Fibroblast of the conjunctiva (primary cell): ENCODE data around the gene RASSF7.
A peak's percentile ranks its signal among the peaks of the same experiment; 100 is the strongest.
"Not testable (repeated sequence)": the region's sequence is repeated elsewhere in the genome, so short reads cannot be mapped to it uniquely, and the experiment has no call there.

Source experiments
- DNase-seq: peaks from one replicate; pipeline ENCODE4 v3.0.0-alpha.2; 2010; ENCODE audit warnings: low read depth

Gene RASSF7

GRCh38 chr11:567011-567628 is 6.3 kb downstream of the RASSF7 start:
- no peak for DNase-seq

- DNase-seq, result no peak
Observed at GRCh38 chr11:567629-568292, 7.0 kb downstream of the RASSF7 start.

GRCh38 chr11:568306-569157 is 7.8 kb downstream of the RASSF7 start:
- peak; percentile 68 for DNase-seq

- no peak for DNase-seq
Observed at GRCh38 chr11:569158-569885, 8.6 kb downstream of the RASSF7 start.

GRCh38 chr11:571802-572185 is 11.0 kb downstream of the RASSF7 start:
- DNase-seq, result no peak

GRCh38 chr11:573146-573759 is 12.5 kb downstream of the RASSF7 start:
- no peak for DNase-seq

GRCh38 chr11:574031-574570 is 13.3 kb downstream of the RASSF7 start:
- not testable (repeated sequence) for DNase-seq

GRCh38 chr11:574632-575312 is 14.0 kb downstream of the RASSF7 start:
- no peak for DNase-seq

- DNase-seq, result no peak
Observed at GRCh38 chr11:575313-575995, 14.7 kb downstream of the RASSF7 start.

- peak; percentile 88 for DNase-seq
Observed at GRCh38 chr11:575996-576768, 15.4 kb downstream of the RASSF7 start, which contains the start of gene PHRF1. Gene PHRF1, plus strand, starts transcription at chr11:576470. Its CDS starts 5,043 bp downstream, at chr11:581513.

GRCh38 chr11:576811-577610 is 16.2 kb downstream of the RASSF7 start:
- DNase-seq, result no peak

GRCh38 chr11:577611-577894 is 16.8 kb downstream of the RASSF7 start:
- DNase-seq, result no peak

GRCh38 chr11:578276-579035 is 17.7 kb downstream of the RASSF7 start:
- DNase-seq, result no peak

- DNase-seq, result no peak
Observed at GRCh38 chr11:579830-580601, 19.2 kb downstream of the RASSF7 start.

- no peak for DNase-seq
Observed at GRCh38 chr11:581342-581741, 20.6 kb downstream of the RASSF7 start.

GRCh38 chr11:581752-582151 is 21.0 kb downstream of the RASSF7 start:
- no peak for DNase-seq

GRCh38 chr11:584287-584686 is 23.5 kb downstream of the RASSF7 start:
- no peak for DNase-seq
